Neural cell (in vitro differentiated cells): ENCODE measurements around the gene VPS8.

ENCODE experiments used
- CTCF ChIP-seq: fragments of 450-650 bp; IDR thresholded peaks from 2 replicates; pipeline ENCODE4 v1.5.1; 2014; ENCODE audit warnings: antibody characterized with exemption, mild to moderate bottlenecking, moderate library complexity; ENCODE audit not compliant: poor library complexity, severe bottlenecking
- EP300 ChIP-seq: fragments of 450-650 bp; conservative IDR thresholded peaks from 2 replicates; pipeline ENCODE4 v1.6.1; 2014; ENCODE audit warnings: antibody characterized with exemption, mild to moderate bottlenecking, moderate library complexity; ENCODE audit not compliant: poor library complexity, severe bottlenecking
- EZH2 ChIP-seq: fragments of 200-600, 300-800 bp; shearing (Covaris generic), sonication (generic); IDR thresholded peaks from 2 replicates; pipeline ENCODE4 v1.6.1; 2014; ENCODE audit warnings: antibody characterized with exemption, low read length, borderline replicate concordance, mild to moderate bottlenecking; ENCODE audit not compliant: insufficient read depth, poor library complexity, severe bottlenecking
- MXI1 ChIP-seq: fragments of 450-650 bp; conservative IDR thresholded peaks from 2 replicates; pipeline ENCODE4 v1.6.1; 2014; ENCODE audit warnings: antibody characterized with exemption, mild to moderate bottlenecking; ENCODE audit not compliant: poor library complexity, severe bottlenecking
- POLR2AphosphoS5 ChIP-seq: IDR thresholded peaks from 2 replicates; pipeline ENCODE4 v1.6.1; 2012
- REST ChIP-seq: IDR thresholded peaks from 2 replicates; pipeline ENCODE4 v1.6.1; 2012; ENCODE audit warnings: borderline replicate concordance
- TAF1 ChIP-seq: IDR thresholded peaks from 2 replicates; pipeline ENCODE4 v1.6.1; 2012; ENCODE audit warnings: low read depth

GRCh38 chr3:184872200-184872599 is 60.2 kb downstream of the VPS8 start:
- TF ChIP-seq MXI1 (no peak), REST (no peak), EZH2 (no peak), EP300 (no peak), CTCF (no peak), POLR2AphosphoS5 (no peak), TAF1 (no peak)
